ENCODE measurements around the gene ANO6.
"Not testable (repeated sequence)": the region's sequence is repeated elsewhere in the genome, so short reads cannot be mapped to it uniquely, and the experiment has no call there.

ANO6 gene

GRCh38 chr12:45257185-45257930 lies 41.5 kb downstream of the ANO6 start:
- no peak for TF ChIP-seq ZFX (IDR thresholded peaks at IDR 0.05; ENCODE audit: borderline replicate concordance)
- no peak for TF ChIP-seq CTCF (IDR thresholded peaks at IDR 0.05)
- no peak overlapping the region for H3K27ac ChIP-seq

GRCh38 chr12:45259675-45260074 lies 43.8 kb downstream of the ANO6 start:
- peak overlapping the region; percentile 49 for H3K27ac ChIP-seq

GRCh38 chr12:45260104-45260815 lies 44.4 kb downstream of the ANO6 start:
- H3K27ac ChIP-seq, result peak overlapping the region; percentile 49
- TF ChIP-seq CTCF (IDR thresholded peaks at IDR 0.05) (no peak), ZFX (IDR thresholded peaks at IDR 0.05; ENCODE audit: borderline replicate concordance) (no peak)

More at GRCh38 chr12:45259675-45260074, 43.8 kb downstream of the ANO6 start:
- TF ChIP-seq CTCF (IDR thresholded peaks at IDR 0.05) (no peak), ZFX (IDR thresholded peaks at IDR 0.05; ENCODE audit: borderline replicate concordance) (no peak)

- no peak overlapping the region for H3K27ac ChIP-seq
- TF ChIP-seq CTCF (IDR thresholded peaks at IDR 0.05) (no peak), ZFX (IDR thresholded peaks at IDR 0.05; ENCODE audit: borderline replicate concordance) (no peak)
These were observed 45.0 kb downstream of the ANO6 start for GRCh38 chr12:45260854-45261253.

- H3K27ac ChIP-seq, result not testable (repeated sequence)
These were observed 46.3 kb downstream of the ANO6 start for GRCh38 chr12:45262185-45262584.

GRCh38 chr12:45263587-45263986 lies 47.7 kb downstream of the ANO6 start:
- TF ChIP-seq CTCF (IDR thresholded peaks at IDR 0.05) (no peak), ZFX (IDR thresholded peaks at IDR 0.05; ENCODE audit: borderline replicate concordance) (no peak)
- H3K27ac ChIP-seq, result no peak overlapping the region

GRCh38 chr12:45268672-45269411 lies 52.9 kb downstream of the ANO6 start:
- no peak overlapping the region for H3K27ac ChIP-seq

More at GRCh38 chr12:45268672-45269411, 52.9 kb downstream of the ANO6 start:
- no peak for TF ChIP-seq ZFX (IDR thresholded peaks at IDR 0.05; ENCODE audit: borderline replicate concordance)
- TF ChIP-seq CTCF (IDR thresholded peaks at IDR 0.05), result peak; percentile 77
